Measurements from ENCODE around the gene ARHGEF25. TPM values are rescaled to one million over a fixed set of nuclear protein-coding genes. Genes with fewer than 3 reads are reported as not detected.

Gene ARHGEF25
- total RNA-seq, 1 donor, result 48.4 TPM

- H3K4me3 ChIP-seq (ENCODE audit: low read depth, low read length), result no peak overlapping the region
- no peak for DNase-seq (ENCODE audit: low read depth)
- TF ChIP-seq CTCF (IDR thresholded peaks at IDR 0.05; ENCODE audit: insufficient read depth, low read depth, low read length), result no peak
Observed at GRCh38 chr12:57618966-57619433, 7.8 kb downstream of the ARHGEF25 start.

GRCh38 chr12:57619434-57620244 is 8.4 kb downstream of the ARHGEF25 start:
- no peak for TF ChIP-seq CTCF (IDR thresholded peaks at IDR 0.05; ENCODE audit: insufficient read depth, low read depth, low read length)
- DNase-seq (ENCODE audit: low read depth), result no peak
- no peak overlapping the region for H3K4me3 ChIP-seq (ENCODE audit: low read depth, low read length)

- DNase-seq (ENCODE audit: low read depth), result no peak
- no peak overlapping the region for H3K4me3 ChIP-seq (ENCODE audit: low read depth, low read length)
- TF ChIP-seq CTCF (IDR thresholded peaks at IDR 0.05; ENCODE audit: insufficient read depth, low read depth, low read length), result no peak
Observed at GRCh38 chr12:57620245-57620935, 9.2 kb downstream of the ARHGEF25 start.

GRCh38 chr12:57620936-57621496 is 9.8 kb downstream of the ARHGEF25 start:
- DNase-seq (ENCODE audit: low read depth), result no peak
- no peak for TF ChIP-seq CTCF (IDR thresholded peaks at IDR 0.05; ENCODE audit: insufficient read depth, low read depth, low read length)
- H3K4me3 ChIP-seq (ENCODE audit: low read depth, low read length), result peak overlapping the region; percentile 32

- TF ChIP-seq CTCF (IDR thresholded peaks at IDR 0.05; ENCODE audit: insufficient read depth, low read depth, low read length), result peak; percentile 90
- no peak for DNase-seq (ENCODE audit: low read depth)
- peak overlapping the region; percentile 32 for H3K4me3 ChIP-seq (ENCODE audit: low read depth, low read length)
Observed at GRCh38 chr12:57621497-57622292, 10.5 kb downstream of the ARHGEF25 start.

All from fibroblast of villous mesenchyme (primary cell).